ENCODE measurements around the gene TTPAL. TPM values are rescaled to one million over a fixed set of nuclear protein-coding genes. Genes with fewer than 3 reads are reported as not detected.

TTPAL gene
- polyA plus RNA-seq: 11.3 TPM

- Mint-ChIP-seq H3K27me3 (peaks cover 2% of the 10 kb centered on the region), H3K4me3 (peak within 1 kb of the TSS; percentile 94 to 97 (median 96)), H3K36me3 (no peaks in the 10 kb centered on the region), H3K27ac (peak within 1 kb of the TSS; percentile 95 to 97 (median 97)), H3K9me3 (no peaks in the 10 kb centered on the region), H3K4me1 (peaks cover 15 to 44% (median 30%) of the 10 kb centered on the region in 3 donors)
Observed at GRCh38 chr20:44475694-44476560, at the start of gene TTPAL. TTPAL (plus strand) TSS chr20:44475874; CDS start chr20:44480000, 4,126 bp downstream.

GRCh38 chr20:44425923-44426322, 49.8 kb upstream of the TTPAL start:
- H3K27me3 Mint-ChIP-seq: peaks cover 4% of the 10 kb centered on the region
- H3K4me1 Mint-ChIP-seq: no peaks in the 10 kb centered on the region
- H3K36me3 Mint-ChIP-seq: no peaks in the 10 kb centered on the region
- H3K4me3 Mint-ChIP-seq: no peak overlapping the region
- H3K27ac Mint-ChIP-seq: no peak overlapping the region
- H3K9me3 Mint-ChIP-seq: peaks cover 0 to 4% (median 0%) of the 10 kb centered on the region in 3 donors

GRCh38 chr20:44426879-44427790, 48.5 kb upstream of the TTPAL start:
- Mint-ChIP-seq H3K27me3 (peaks cover 6% of the 10 kb centered on the region), H3K36me3 (no peaks in the 10 kb centered on the region), H3K4me1 (no peaks in the 10 kb centered on the region), H3K9me3 (peaks cover 0 to 4% (median 0%) of the 10 kb centered on the region in 3 donors), H3K4me3 (no peak overlapping the region), H3K27ac (no peak overlapping the region)

GRCh38 chr20:44427804-44428173, 47.9 kb upstream of the TTPAL start:
- H3K4me1 Mint-ChIP-seq: no peaks in the 10 kb centered on the region
- H3K36me3 Mint-ChIP-seq: no peaks in the 10 kb centered on the region
- peaks cover 6% of the 10 kb centered on the region for H3K27me3 Mint-ChIP-seq
- no peak overlapping the region for H3K27ac Mint-ChIP-seq
- no peak overlapping the region for H3K4me3 Mint-ChIP-seq
- H3K9me3 Mint-ChIP-seq: peaks cover 0 to 4% (median 0%) of the 10 kb centered on the region in 3 donors

- Mint-ChIP-seq H3K27me3 (peaks cover 3% of the 10 kb centered on the region), H3K4me1 (no peaks in the 10 kb centered on the region), H3K9me3 (peaks cover 0 to 4% (median 0%) of the 10 kb centered on the region in 3 donors), H3K4me3 (no peak overlapping the region), H3K27ac (no peak overlapping the region), H3K36me3 (no peaks in the 10 kb centered on the region)
Observed at GRCh38 chr20:44428174-44429016, 47.3 kb upstream of the TTPAL start.

GRCh38 chr20:44429017-44429339, 46.7 kb upstream of the TTPAL start:
- Mint-ChIP-seq H3K9me3 (peaks cover 0 to 4% (median 0%) of the 10 kb centered on the region in 3 donors), H3K36me3 (no peaks in the 10 kb centered on the region), H3K4me3 (no peak overlapping the region), H3K4me1 (no peaks in the 10 kb centered on the region), H3K27me3 (peaks cover 3% of the 10 kb centered on the region), H3K27ac (no peak overlapping the region)

- H3K4me1 Mint-ChIP-seq: no peaks in the 10 kb centered on the region
- no peak overlapping the region for H3K27ac Mint-ChIP-seq
- H3K9me3 Mint-ChIP-seq: peaks cover 0 to 4% (median 0%) of the 10 kb centered on the region in 3 donors
- no peaks in the 10 kb centered on the region for H3K36me3 Mint-ChIP-seq
- no peak overlapping the region for H3K4me3 Mint-ChIP-seq
- H3K27me3 Mint-ChIP-seq: peaks cover 3% of the 10 kb centered on the region
Observed at GRCh38 chr20:44429419-44430269, 46.0 kb upstream of the TTPAL start.

- Mint-ChIP-seq H3K27ac (no peak overlapping the region), H3K36me3 (no peaks in the 10 kb centered on the region), H3K4me3 (no peak overlapping the region), H3K27me3 (peaks cover 3% of the 10 kb centered on the region), H3K9me3 (peaks cover 0 to 4% (median 0%) of the 10 kb centered on the region in 3 donors), H3K4me1 (no peaks in the 10 kb centered on the region)
Observed at GRCh38 chr20:44430270-44431065, 45.2 kb upstream of the TTPAL start.

GRCh38 chr20:44431118-44431501, 44.6 kb upstream of the TTPAL start:
- peaks cover 3% of the 10 kb centered on the region for H3K27me3 Mint-ChIP-seq
- no peak overlapping the region for H3K4me3 Mint-ChIP-seq
- peaks cover 0 to 4% (median 0%) of the 10 kb centered on the region in 3 donors for H3K9me3 Mint-ChIP-seq
- H3K27ac Mint-ChIP-seq: no peak overlapping the region
- no peaks in the 10 kb centered on the region for H3K4me1 Mint-ChIP-seq
- no peaks in the 10 kb centered on the region for H3K36me3 Mint-ChIP-seq

- Mint-ChIP-seq H3K4me3 (no peak overlapping the region), H3K27ac (no peak overlapping the region), H3K27me3 (peaks cover 3% of the 10 kb centered on the region), H3K9me3 (peaks cover 0 to 4% (median 0%) of the 10 kb centered on the region in 3 donors), H3K36me3 (no peaks in the 10 kb centered on the region), H3K4me1 (no peaks in the 10 kb centered on the region)
Observed at GRCh38 chr20:44431502-44432234, 44.0 kb upstream of the TTPAL start.

GRCh38 chr20:44432618-44433577, 42.8 kb upstream of the TTPAL start:
- no peaks in the 10 kb centered on the region for H3K36me3 Mint-ChIP-seq
- no peak overlapping the region for H3K4me3 Mint-ChIP-seq
- no peak overlapping the region for H3K27ac Mint-ChIP-seq
- H3K9me3 Mint-ChIP-seq: peaks cover 0 to 4% (median 0%) of the 10 kb centered on the region in 3 donors
- H3K27me3 Mint-ChIP-seq: peaks cover 3% of the 10 kb centered on the region
- H3K4me1 Mint-ChIP-seq: no peaks in the 10 kb centered on the region

All from IgD-negative memory B cell (primary cell).